Measurements from ENCODE around the gene TSPEAR.

GRCh38 chr21:44703731-44704635 lies 7.4 kb downstream of the TSPEAR start:
- TF ChIP-seq POLR2A (IDR thresholded peaks at IDR 0.05; ENCODE audit: low read depth, low read length) (no peak), SPI1 (IDR thresholded peaks at IDR 0.05; ENCODE audit: low read depth, low read length) (no peak), POLR2AphosphoS5 (IDR thresholded peaks at IDR 0.05; ENCODE audit: low read depth, low read length) (no peak), POU2F2 (IDR thresholded peaks at IDR 0.05; ENCODE audit: low read depth, low read length) (no peak), TAF1 (IDR thresholded peaks at IDR 0.05; ENCODE audit: low read depth, low read length) (no peak)
